MM.1S (cell line): ENCODE results near the gene SLC25A1.

Experiments used
- CTCF ChIP-seq: fragments of 300-600 bp; sonication (generic); IDR thresholded peaks from 2 replicates; pipeline ENCODE4 v1.5.1; 2016; ENCODE audit warnings: antibody characterized with exemption, low read length, mixed read lengths
- EZH2 ChIP-seq: fragments of 300-600 bp; sonication (generic); optimal IDR thresholded peaks from 2 replicates; pipeline ENCODE3; 2017; ENCODE audit warnings: low read depth, mild to moderate bottlenecking, antibody characterized with exemption, low read length, mixed read lengths
- EZH2phosphoT487 ChIP-seq: fragments of 300-600 bp; sonication (generic); IDR thresholded peaks from 2 replicates; pipeline ENCODE4 v1.6.1; 2018; ENCODE audit warnings: antibody characterized with exemption, low read length

- TF ChIP-seq CTCF = 0 out of 2 replicates have a peak, but pooled peaks have one; percentile 5
- TF ChIP-seq EZH2 = no peak
- no peak for TF ChIP-seq EZH2phosphoT487
Measured at GRCh38 chr22:19146215-19146968, 32.1 kb downstream of the SLC25A1 start.
